NCI-H748 treated with DMSO at 0.1 percent for 48 hours (cell line): ENCODE data around the gene TRPV2.

Experiments
- DNase-seq: peaks from one replicate; lab custom pipeline; 2025; lab: John Stamatoyannopoulos, UW

The TRPV2 gene

GRCh38 chr17:16407911-16408588 is 7.3 kb upstream of the TRPV2 start:
- no peak for DNase-seq

- DNase-seq = no peak
Observed at GRCh38 chr17:16417399-16417798, 2.0 kb downstream of the TRPV2 start.

GRCh38 chr17:16417896-16418684 is 2.7 kb downstream of the TRPV2 start:
- no peak for DNase-seq

GRCh38 chr17:16418685-16419068 is 3.3 kb downstream of the TRPV2 start:
- DNase-seq = no peak

GRCh38 chr17:16419074-16419928 is 3.9 kb downstream of the TRPV2 start:
- DNase-seq = no peak

GRCh38 chr17:16419929-16420271 is 4.5 kb downstream of the TRPV2 start:
- no peak for DNase-seq

- no peak for DNase-seq
Observed at GRCh38 chr17:16422416-16422815, 7.0 kb downstream of the TRPV2 start.

- no peak for DNase-seq
Observed at GRCh38 chr17:16423226-16423872, 8.0 kb downstream of the TRPV2 start.

GRCh38 chr17:16425202-16425601 is 9.8 kb downstream of the TRPV2 start:
- no peak for DNase-seq

GRCh38 chr17:16425698-16426659 is 10.6 kb downstream of the TRPV2 start:
- no peak for DNase-seq

- no peak for DNase-seq
Observed at GRCh38 chr17:16427020-16427419, 11.6 kb downstream of the TRPV2 start.

GRCh38 chr17:16428098-16428882 is 12.9 kb downstream of the TRPV2 start:
- no peak for DNase-seq

- no peak for DNase-seq
Observed at GRCh38 chr17:16429083-16429482, 13.7 kb downstream of the TRPV2 start.

GRCh38 chr17:16430650-16431049 is 15.3 kb downstream of the TRPV2 start:
- no peak for DNase-seq

GRCh38 chr17:16432017-16432416 is 16.6 kb downstream of the TRPV2 start:
- no peak for DNase-seq

GRCh38 chr17:16433514-16433913 is 18.1 kb downstream of the TRPV2 start:
- DNase-seq = no peak

GRCh38 chr17:16434662-16435061 is 19.3 kb downstream of the TRPV2 start:
- no peak for DNase-seq

GRCh38 chr17:16435925-16436886 is 20.8 kb downstream of the TRPV2 start:
- DNase-seq = no peak

GRCh38 chr17:16437083-16437482 is 21.7 kb downstream of the TRPV2 start:
- no peak for DNase-seq
